Activated CD8-positive, alpha-beta memory T cell treated with anti-CD3 and anti-CD28 coated beads for 48 hours (primary cell): Measurements from ENCODE around the gene KIF12.
"Not testable (repeated sequence)": the region's sequence is repeated elsewhere in the genome, so short reads cannot be mapped to it uniquely, and the experiment has no call there.

Experiments used
- DNase-seq, 3 experiments: peaks; one replicate each; pipeline ENCODE4 v3.0.0-alpha.2; 2020; ENCODE audit warnings: low read depth in 2 of 3, low spot score in 2 of 3

Gene KIF12

DNA sequence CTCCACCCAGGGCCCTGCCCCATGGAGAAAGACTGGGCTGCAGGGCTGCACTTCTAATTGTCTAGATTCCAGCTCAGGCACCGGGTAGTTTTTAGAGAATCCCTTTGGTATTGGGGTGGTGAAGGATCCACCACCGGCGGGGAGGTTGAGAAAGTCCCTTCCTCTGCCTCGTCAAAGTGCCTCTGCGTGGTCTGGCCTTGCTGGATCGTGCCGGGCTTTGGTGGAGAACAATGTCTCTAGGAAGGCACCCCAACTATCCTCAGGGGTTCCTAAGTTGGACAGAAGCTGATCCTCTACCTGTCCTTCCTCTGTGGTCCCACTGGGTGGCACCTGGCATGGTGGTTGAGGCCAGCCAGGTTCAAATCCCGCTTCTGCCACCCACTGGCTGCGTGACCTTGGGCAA lies 13.7 kb downstream of the KIF12 start:
- no peak for DNase-seq

DNA sequence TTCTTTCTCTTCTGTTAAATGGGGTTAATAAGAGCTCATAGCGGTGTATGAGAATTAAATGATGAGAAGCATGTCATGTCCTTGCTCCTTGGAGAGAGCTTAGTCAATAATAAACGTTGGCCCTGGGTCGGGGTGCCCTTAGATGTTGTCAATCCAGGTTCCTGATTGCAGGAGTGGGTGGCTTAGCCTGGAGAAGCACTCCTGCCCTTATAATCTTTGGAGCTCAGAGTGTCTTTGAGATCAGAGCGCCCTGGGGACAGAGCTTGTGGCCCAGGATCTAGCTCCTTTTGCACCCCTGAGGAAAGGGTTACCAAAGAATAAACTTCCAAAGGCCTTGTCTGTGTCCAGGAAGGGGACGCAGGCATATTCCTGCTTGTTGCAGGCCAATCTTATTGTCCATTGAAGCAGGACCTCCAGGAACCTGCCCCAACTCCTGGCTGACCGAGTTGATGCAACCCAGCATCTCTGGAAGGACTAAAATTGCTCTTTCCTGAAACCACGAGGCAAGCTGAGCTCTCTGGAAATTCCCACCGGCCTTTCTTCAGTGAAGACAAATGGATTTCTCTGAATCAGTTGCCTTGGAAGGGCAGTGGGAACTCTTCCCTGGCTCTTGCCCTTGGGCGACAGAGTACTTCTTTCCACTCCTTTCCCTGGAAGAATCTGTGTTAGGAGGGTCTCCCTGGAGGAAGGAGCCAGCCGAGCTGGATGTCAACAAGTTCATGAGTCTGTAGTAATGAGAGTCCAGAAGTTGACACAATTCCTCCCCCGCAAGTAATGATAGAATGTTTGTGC lies 14.6 kb downstream of the KIF12 start:
- no peak for DNase-seq

DNA sequence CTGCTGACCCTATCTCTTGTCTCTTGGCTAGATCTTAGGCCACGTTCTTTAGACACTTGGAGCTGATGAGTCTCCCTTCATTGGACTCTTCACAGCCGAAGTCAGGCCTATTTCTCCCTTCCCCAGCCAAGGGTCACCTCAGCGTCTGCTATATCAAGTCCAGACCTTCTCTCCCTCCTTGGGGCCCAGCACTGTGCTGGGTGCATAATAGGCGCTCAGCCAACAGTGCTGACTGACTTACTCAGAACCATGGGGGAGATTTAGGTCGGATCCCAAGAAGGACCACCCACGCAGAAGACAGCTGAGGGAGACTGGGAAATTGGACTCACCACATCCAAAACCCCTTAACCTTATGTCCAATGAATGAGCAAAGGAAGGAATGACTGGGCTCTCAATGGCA lies 15.4 kb downstream of the KIF12 start:
- no peak for DNase-seq

DNA sequence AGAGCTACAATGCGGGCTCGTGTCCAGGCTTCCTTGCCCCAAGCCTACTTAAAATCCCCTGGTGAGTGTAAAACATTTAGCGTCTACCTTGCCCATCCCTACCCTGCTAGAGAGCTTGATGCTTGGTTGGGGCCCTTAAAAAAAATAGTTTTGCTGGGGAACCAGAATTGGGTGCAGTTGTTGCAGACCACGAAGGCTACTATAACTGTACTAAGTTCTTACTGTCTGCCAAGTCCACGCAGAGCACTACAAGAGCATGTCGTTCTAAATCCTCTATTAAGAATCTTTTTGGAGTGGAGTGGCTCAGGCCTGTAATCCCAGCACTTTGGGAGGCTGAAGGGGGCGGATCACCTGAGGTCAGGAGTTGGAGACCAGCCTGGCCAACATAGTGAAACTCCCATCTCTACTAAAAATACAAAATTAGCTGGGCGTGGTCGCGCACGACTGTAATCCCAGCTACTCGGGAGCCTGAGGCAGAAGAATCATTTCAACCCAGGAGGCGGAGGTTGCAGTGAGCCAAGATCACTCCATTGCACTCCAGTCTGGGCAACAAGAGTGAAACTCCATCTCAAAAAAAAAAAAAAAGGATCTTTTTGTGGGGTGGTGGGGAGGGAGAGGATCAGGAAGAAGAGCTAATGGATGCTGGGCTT lies 16.2 kb downstream of the KIF12 start:
- DNase-seq = not testable (repeated sequence)

DNA sequence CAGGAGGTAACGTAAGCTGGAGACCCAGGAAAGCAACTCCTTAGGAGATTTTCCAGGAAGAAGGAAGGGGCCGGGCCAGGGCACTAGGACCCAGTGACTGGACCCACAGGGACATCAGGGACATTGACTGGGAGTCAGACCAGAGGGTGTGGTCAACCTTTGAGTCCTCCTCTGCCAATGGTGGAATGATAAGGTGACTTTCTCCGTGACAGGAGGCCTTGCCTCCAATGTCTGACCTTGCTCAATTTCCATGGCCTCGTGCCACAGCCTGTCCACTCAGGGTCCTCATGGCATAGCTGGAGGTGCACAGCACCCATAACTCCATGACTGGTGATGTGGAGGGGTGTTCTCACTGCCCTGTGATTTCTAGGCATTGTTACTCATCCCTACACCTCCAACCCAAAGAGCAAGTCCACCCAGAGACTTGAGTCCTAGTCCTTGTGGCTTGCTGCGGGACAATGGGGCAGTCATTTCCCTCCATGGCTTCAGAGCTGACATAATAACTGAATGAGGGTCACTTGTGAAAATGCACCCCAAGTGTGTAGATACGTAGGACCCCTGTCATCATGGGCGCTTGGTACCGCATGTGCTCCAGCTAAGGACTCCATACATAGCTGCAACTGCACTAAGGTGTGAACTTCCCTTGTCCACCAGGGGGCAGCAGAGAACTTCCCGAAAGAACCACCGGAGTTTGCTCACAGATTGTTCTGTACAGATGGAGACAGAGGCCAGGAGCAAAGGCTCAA lies 16.9 kb downstream of the KIF12 start:
- DNase-seq = peak; percentile 35 to 86 (median 72)

DNA sequence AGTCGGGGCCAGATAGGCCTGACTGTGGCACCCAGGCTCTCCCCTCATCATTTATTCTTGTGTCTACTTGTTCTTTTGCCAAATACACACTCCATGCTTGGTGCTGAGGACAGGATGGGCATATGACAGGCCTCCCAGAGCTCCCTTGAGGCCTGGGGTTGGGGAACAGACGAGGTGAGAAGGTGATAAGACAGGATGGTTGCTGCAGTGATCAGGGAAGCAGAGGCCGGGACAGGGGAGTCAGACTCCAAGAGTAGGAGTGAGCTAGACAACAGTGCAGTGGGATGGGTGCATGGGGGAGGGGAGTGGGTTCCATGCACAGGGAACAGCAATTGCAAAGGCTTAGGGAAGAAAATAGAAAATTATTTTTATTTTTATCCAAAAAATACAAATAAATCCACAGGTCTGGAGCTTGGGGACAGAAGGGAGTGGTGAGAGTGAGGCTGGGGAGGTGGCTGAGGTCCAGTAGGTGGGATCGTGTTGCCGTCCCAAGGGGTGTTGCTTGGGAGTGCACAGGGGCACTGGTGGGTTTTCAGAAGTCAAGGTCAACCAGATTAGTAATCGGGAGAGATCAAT lies 17.6 kb downstream of the KIF12 start:
- no peak for DNase-seq

DNA sequence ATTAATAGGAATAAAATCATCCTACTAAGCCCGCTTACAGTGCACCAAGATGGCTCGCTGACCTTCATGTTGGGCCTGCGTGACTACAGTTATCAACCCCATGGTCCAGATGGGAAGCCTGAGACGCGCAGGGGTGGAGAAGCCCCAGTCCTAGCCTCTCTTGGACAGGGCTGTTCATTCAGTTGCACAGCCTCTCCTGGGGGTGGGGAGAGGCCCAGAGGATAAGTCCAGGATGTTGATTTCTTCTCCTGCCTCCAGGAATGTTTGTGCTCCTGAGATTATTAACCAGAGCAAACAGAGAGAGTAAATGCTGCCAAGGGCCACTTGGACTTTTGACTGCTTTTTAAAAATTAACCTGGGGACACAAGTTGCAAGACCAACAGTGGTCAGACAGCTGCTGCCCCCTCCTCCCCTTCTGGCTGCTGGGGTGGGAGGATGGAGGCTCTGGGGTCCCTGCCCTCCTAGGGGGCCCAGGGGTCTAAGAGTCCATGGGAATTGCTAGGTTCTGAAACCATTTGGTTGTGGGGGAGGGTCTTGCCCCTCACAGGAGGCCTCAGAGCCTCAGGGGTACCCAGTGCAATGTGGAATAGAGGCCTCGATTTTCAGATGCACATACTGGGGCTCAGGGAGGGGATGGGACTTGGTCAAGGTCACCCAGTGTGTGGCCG lies 18.2 kb downstream of the KIF12 start:
- DNase-seq = no peak

DNA sequence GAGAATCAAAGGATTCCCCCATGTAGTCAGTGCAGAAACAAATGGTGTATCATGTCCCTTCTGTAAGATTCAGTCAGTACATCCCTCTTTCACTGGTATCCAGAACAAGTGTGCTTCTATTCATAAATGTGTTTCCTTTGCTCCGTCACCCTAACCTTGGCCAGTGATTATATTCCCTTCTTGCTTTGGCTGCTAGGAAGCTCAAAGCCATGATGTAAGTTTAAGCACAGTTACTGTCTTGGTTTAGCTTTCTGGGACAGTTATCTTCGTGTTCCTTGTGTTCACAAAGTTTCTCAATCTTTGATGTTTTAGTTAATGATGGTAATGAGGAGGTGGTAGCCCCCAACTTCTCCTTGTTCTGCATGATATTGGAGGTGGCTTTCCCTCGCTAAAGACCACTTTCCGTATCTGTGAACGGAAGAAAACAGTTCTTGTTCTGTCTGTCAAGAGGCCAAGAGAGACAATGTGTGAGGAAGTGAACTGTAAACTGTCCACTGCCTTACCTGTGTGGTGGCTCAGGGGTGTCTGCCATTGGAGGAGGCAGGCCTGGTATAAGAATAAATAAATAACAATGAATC lies 18.8 kb downstream of the KIF12 start:
- no peak for DNase-seq

DNA sequence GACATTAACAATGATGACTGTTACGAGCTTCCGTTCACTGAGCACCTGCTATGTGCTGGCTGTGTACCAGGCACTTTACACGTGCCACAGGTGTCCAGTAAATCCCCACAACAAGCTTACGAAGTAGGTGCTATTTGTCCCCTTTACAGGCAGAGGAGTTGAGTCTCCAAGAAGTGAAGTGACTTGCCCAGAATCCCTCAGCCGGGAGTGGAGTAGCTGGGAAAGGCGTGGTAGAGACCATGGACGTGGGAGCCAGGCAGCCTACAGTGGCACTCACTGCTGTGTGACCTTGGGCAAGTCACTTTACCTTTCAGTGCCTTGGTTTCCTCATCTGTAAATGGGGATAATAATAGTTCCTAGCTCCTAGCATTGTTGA lies 20.3 kb downstream of the KIF12 start:
- no peak for DNase-seq

DNA sequence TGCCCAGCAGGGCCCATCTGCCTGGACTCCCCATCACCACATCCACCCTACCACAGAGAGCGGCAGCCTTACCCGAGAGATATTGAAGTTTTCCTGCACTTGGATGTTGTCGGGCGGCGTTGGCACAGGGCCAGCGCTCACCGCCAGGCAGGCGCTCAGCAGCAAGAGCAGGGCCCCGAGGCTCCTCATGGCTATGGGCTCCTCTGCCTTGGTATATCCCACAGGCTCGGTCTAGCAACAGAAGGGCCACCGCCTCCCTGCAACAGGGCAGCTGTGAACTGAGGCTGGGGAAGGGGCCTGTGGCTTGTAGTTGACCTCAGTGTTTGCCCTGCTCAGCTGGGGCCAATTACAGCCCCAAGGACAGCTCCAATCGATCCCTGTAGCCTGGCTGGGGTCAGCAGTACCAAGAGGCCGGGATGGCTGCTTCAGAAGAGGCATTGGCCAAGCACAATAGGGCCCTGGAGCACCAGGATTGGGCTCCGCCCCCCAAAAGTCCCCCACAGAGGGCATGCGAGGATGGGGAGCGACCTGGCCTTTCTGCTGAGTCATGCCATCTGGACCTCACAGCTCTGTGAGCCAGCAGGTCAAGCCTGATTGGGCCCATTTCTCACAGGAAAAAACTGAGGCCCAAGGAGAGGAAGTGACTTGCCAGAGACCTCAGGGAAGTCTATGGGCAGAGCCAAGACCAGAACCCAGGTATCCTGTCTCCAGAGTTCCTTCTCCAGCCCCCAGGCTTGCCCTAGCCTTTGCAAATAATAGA lies 20.9 kb downstream of the KIF12 start, which contains the start of gene AMBP:
TSS of gene AMBP (minus strand) at position 280 of the 760 bp plus-strand sequence. CDS start at position 189, 91 bp downstream.
- no peak for DNase-seq

DNA sequence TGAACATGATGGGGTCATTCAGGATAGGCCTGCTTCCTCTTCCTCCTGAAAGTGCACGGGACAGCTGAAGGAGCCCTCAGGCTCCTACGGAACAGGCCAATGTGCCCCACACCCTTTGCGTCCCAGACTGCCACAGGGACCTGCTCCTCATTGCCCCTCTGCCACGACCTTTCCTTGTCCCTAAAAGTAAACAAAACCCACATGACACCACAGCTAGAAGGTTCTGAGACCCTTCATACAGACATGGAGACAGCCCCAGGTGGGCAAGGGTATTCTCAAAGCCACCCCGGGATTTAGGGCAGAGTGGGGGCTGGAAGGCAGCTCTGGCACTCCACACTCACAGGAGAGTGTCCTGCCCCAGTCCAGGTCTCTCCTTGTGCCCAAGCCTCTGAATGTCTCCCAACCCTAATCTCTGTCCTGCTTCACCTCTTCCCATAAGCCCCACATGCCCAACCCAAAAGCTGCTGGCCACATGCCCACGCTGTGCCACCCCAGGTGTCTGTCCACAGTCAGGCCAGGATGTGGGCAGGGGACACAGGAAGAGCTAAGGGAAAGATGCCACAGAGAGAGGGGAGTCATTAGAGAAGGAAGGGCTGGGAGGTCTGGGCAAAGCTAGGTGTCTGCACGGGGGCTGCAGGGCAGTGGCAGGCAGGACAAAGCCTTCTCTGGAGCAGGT lies 21.8 kb downstream of the KIF12 start:
- DNase-seq = no peak

DNA sequence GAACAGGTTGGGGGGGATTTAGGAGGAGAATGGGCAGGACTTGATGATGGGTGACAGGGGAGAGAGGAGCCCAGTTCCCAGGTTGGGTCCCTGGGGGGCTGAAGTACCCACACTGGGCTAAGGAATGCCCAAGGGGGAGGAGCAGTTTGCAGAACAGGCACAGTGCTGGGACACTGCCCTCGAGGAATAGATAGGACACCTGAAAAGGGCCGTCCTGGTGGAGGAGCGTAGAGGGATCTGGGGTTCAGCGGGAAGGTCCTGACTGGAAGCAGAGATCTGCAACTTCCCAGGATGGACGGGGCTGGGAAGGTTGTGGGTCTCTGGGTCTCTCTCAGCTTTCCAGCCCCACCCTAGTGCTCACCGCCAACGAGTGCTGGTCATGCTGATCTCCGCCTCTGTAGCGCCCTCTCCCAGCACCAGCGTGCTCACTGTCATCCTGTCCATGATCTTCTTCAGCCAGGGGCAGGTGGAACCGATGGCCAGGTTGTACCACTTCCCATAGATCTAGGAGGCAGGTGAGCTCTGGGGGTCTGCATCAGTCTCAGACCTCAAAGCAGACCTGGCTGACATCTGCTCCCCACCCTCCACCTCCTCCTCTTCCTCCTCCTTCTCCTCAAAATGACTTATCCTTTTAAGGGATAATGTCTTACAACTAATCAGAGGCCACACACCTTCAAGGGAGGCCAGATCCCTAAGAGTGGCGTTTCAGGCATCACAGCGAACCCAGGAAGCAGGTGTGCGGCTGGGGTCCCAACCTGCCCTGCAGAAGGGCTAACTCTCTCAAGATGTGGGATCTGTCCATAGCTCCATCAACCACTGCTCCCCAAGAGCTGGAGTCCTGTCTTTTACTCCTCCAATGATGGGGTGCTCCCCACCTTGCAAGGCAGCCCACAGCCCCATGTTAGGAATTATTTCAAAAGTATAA lies 22.6 kb downstream of the KIF12 start:
- DNase-seq = no peak

DNA sequence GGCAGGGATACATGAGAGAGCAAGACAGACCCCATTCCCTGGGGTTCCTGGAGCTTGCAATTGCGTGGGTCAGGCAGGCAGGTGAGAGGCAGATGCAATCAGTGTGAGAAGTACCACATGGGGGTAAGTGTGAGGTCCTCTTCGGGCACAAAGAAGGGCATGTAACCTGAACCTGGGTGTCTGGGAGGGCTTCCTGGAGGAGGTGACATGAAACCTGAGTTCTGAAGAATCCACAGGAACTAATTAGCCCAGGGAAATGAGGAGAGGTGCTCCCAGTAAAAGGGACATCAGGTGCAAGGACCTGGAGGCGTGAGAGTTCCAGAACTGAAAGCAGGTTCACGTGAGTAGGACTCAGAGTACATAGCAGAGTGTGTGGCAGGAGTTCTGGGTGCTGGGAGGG lies 23.5 kb downstream of the KIF12 start:
- DNase-seq = no peak

DNA sequence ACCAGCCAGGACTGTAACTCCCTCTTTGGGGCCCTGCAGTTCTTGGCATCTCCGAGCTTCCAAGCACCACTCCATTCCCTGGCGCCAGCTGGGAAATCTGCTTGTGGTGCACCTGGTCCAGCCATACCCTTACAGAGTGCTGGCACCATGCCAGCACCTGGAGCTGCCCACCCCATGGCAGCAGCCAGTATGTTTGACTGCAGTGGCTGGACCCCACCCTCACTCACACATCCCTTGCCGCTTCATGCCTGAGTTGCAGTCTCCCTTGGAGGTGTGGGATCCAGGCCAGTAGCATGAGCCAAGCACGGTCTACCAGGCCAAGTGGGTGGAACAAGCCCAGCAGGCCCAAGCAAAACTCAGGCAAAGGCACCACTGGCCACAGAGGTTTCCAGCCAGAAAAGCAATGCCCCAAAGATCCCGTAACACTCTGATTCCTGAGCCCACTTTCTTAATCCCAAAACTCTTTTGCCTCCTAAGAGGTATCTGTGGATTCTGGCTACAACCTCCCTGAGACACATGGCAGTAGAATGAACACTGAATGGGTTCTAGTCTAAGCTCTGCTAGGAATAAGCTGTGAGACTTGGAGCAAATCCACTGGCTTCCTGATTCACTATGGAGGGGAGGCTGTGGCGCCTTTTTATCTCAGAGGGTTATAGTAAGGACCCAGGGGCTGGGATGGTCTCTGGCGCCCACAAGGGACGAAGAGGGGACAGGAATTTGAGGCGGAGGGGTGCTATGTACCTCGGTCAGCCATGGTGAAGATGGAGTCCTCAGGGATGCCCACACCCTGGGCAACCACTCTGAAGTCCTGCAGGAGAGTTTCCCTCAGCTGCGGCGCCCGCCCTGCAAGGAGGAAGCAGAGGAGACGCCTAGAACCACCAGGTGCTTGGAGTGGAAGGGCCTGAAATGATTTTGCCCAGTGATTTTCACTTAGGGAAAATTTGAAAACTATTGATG lies 26.6 kb downstream of the KIF12 start:
- no peak for DNase-seq

DNA sequence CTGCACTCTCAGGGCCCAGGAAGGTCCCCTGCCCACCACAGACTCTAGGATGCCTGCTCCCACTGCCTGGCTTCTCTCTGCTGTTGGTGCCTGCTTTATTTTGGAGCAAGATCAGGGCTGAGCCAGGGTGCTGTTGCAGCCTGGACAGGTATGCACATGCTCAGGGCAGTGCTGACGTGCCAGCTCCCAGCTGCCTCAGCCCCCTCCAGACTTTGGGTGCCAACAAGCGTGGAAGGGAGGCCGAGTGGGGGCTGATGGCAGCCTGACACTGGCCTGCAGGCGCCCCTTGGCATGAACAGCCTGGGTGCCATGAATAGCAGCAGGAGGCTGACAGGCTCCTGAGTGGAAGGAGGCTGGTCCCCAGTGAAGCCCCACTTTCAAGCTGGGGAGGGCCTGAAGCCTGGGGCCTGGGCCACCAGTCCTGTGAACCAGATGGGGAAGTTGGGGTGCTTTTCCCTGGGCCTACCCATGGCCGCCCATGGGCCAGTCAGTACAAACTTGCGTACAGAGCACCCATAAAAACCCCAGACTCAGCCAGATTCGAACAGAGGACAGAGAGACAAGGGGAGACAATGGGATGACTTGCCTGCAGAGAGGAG lies 27.8 kb downstream of the KIF12 start:
- no peak for DNase-seq

DNA sequence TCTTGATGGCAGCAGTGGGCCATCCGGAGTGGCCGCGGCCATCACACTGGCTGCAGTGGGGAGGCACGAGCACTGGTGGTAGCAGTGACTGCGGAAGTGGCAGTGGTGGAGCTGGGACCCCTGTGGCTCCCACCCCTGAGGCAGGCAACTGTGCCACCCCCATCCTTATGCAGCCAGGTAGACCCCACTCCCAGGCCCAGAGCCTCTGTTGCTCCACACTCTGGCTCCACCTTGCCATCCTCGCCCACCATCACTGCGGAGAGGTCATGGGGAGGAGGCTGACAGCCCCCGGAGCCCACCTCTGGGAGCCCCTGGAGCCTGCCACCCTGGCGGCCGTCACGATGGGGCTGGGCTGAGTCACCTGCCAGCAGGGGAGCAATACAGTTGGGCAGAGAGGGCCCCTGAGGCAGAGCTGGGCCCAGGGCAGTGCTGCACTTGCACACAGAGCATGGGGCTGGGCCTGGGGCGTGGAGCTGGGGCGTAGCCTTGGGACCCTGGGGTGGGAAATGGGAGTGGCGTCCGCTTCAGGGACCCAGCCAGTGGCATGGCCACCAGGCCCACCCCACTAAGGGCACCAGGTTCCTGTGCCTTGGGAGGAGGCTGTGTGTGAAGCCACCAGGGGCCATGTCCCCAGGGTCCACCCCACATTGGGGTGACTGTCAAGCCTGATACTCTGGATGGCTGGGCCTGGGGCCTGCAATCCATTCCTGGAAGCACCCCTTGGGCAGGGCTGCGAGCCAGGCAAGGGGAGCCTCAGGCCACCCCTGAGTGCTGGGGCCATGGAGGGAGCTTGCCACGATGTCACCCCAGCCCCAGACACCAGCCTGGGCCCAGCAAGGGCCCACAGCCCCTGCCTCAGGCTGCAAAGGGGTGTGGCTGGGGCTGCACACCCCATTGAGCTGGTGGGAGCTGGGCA lies 28.6 kb downstream of the KIF12 start:
- no peak for DNase-seq
